Loucy (cell line): ENCODE results near the gene LRRC43.

Experiments used
- H2AFZ ChIP-seq: fragments of 200-600 bp; sonication (generic); 2 replicates; pipeline ENCODE4 v1.6.0; 2016; ENCODE audit warnings: antibody characterized with exemption, mild to moderate bottlenecking, low read length, moderate library complexity
- H3F3A ChIP-seq: fragments of 200-600 bp; 2 replicates; pipeline ENCODE4 v1.6.0; 2016; ENCODE audit warnings: antibody characterized with exemption, low read depth, mild to moderate bottlenecking
- H3K27me3 ChIP-seq: fragments of 200-600 bp; sonication (generic); 2 replicates; pipeline ENCODE4 v1.6.1; 2014; ENCODE audit warnings: low read length, mild to moderate bottlenecking; ENCODE audit not compliant: insufficient read depth, poor library complexity, severe bottlenecking
- H3K36me3 ChIP-seq: fragments of 200-600 bp; sonication (generic); 2 replicates; pipeline ENCODE4 v1.6.1; 2016; ENCODE audit warnings: low read length; ENCODE audit not compliant: insufficient read depth
- H3K4me1 ChIP-seq: fragments of 200-600 bp; sonication (generic); 2 replicates; pipeline ENCODE4 v1.5.1; 2014; ENCODE audit warnings: low read length, mild to moderate bottlenecking; ENCODE audit not compliant: insufficient read depth, poor library complexity, severe bottlenecking
- H3K4me2 ChIP-seq: fragments of 200-600 bp; sonication (generic); 2 replicates; pipeline ENCODE4 v1.6.0; 2014; ENCODE audit warnings: antibody characterized with exemption, low read length, low read depth, mild to moderate bottlenecking; ENCODE audit not compliant: poor library complexity, severe bottlenecking
- H3K4me3 ChIP-seq: fragments of 200-600 bp; sonication (generic); 2 replicates; pipeline ENCODE4 v1.5.1; 2014; ENCODE audit warnings: low read length, mild to moderate bottlenecking, mixed read lengths; ENCODE audit not compliant: poor library complexity, severe bottlenecking
- H3K79me2 ChIP-seq: fragments of 200-600 bp; sonication (generic); 2 replicates; pipeline ENCODE4 v1.6.1; 2014; ENCODE audit warnings: low read length; ENCODE audit not compliant: insufficient read depth
- H3K9ac ChIP-seq: fragments of 200-600 bp; sonication (generic); 2 replicates; pipeline ENCODE4 v1.6.0; 2014; ENCODE audit warnings: mild to moderate bottlenecking, low read depth, low read length, moderate library complexity; ENCODE audit not compliant: poor library complexity, severe bottlenecking
- H3K9me2 ChIP-seq: fragments of 200-600 bp; sonication (generic); replicated peaks from 2 replicates; pipeline ENCODE4 v1.6.1; 2016; ENCODE audit warnings: low read depth, low read length, mixed read lengths
- H3K9me3 ChIP-seq: fragments of 200-600 bp; sonication (generic); 2 replicates; pipeline ENCODE4 v1.6.1; 2014; ENCODE audit warnings: mild to moderate bottlenecking, antibody characterized with exemption, low read length, low read depth; ENCODE audit not compliant: insufficient read depth
- H4K20me1 ChIP-seq: fragments of 200-600 bp; sonication (generic); 2 replicates; pipeline ENCODE4 v1.6.0; 2014; ENCODE audit warnings: antibody characterized with exemption, low read length, mild to moderate bottlenecking; ENCODE audit not compliant: insufficient read depth, poor library complexity, severe bottlenecking
- EZH2phosphoT487 ChIP-seq: fragments of 200-600 bp; IDR thresholded peaks from 2 replicates; pipeline ENCODE4 v1.6.1; 2018; ENCODE audit warnings: antibody characterized with exemption, mild to moderate bottlenecking, moderate library complexity, borderline replicate concordance
- TF ChIP-seq, protein P1 (sequence below): fragments of 200-600 bp; sonication (generic); conservative IDR thresholded peaks from 2 replicates; pipeline ENCODE4 v1.5.1; 2014; ENCODE audit warnings: mild to moderate bottlenecking, antibody characterized with exemption, low read length

The LRRC43 gene

DNA sequence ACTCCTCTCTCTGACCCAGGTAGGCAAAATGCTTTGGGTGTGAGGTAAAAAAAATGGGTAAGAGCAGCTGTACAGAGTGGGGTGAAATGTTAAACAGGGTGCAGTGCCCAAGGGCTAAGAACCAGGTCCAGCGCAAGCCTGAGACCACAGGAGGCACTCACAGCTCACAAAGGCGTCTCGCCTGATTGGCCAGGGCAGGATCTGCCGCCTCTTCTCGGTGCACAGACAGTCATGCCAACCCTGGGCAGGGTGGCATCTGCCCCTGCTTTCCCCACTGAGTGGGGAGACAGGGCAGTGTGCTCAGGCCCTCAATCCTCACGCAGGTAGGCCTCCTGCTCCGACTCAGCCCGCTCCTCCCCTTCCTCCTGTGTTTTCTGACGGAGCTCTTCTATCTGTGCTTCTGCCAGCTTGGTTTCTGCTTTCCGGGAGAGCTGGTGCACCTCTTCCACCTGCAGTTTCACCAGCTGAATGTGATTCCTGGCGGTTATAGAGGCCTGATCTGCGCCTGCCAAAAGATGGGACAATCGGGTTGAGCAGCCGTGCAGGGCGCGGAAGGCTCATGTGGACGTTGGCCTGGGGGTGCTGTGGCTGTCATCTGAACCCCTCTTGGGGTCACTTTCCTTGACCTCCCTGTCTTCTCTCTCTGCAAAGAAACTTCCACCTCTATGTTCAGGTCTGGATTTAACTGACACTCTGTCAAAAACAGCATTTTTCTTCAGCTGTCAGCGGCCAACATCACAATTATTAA lies 25.3 kb downstream of the LRRC43 start:
- Histone ChIP-seq H3K36me3 (peaks cover 59% of the 10 kb centered on the region), H3K9ac (no peak overlapping the region)

DNA sequence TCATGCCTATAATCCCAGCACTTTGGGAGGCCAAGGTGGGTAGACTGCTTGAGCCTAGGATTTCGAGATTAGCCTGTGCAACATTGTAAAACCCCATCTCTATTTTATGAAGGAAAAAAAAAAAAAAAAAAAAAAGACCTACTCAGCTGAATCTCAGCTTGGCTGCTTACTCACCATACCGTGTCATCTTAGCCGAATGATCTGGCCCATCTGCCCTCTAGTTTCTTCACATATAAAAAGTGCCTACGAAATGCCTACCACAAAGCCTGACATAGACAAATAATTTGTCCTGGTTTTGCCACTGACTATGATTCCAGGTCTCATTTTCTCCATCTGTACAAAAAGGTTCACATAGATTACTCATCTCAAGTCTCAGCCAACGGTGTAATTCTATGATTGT lies 32.8 kb downstream of the LRRC43 start:
- peaks cover 76% of the 10 kb centered on the region for H3K36me3 ChIP-seq
- no peak overlapping the region for H2AFZ ChIP-seq
- TF ChIP-seq EZH2phosphoT487: no peak
- TF ChIP-seq, protein P1, sequence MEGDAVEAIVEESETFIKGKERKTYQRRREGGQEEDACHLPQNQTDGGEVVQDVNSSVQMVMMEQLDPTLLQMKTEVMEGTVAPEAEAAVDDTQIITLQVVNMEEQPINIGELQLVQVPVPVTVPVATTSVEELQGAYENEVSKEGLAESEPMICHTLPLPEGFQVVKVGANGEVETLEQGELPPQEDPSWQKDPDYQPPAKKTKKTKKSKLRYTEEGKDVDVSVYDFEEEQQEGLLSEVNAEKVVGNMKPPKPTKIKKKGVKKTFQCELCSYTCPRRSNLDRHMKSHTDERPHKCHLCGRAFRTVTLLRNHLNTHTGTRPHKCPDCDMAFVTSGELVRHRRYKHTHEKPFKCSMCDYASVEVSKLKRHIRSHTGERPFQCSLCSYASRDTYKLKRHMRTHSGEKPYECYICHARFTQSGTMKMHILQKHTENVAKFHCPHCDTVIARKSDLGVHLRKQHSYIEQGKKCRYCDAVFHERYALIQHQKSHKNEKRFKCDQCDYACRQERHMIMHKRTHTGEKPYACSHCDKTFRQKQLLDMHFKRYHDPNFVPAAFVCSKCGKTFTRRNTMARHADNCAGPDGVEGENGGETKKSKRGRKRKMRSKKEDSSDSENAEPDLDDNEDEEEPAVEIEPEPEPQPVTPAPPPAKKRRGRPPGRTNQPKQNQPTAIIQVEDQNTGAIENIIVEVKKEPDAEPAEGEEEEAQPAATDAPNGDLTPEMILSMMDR: no peak
- no peak overlapping the region for H3K4me3 ChIP-seq
- H3K4me2 ChIP-seq: no peak overlapping the region
- H3K9ac ChIP-seq: no peak overlapping the region
- H3K9me3 ChIP-seq: no peaks in the 10 kb centered on the region
- no peaks in the 10 kb centered on the region for H4K20me1 ChIP-seq
- no peaks in the 10 kb centered on the region for H3K27me3 ChIP-seq
- H3F3A ChIP-seq: no peaks in the 10 kb centered on the region
- H3K9me2 ChIP-seq: no peaks in the 10 kb centered on the region
- H3K4me1 ChIP-seq: no peaks in the 10 kb centered on the region
- peaks cover 22% of the 10 kb centered on the region; the same call in 1 of the 2 replicates for H3K79me2 ChIP-seq

More for the DNA sequence above, 25.3 kb downstream of the LRRC43 start:
- no peaks in the 10 kb centered on the region for H3K9me2 ChIP-seq
- no peaks in the 10 kb centered on the region for H3K9me3 ChIP-seq
- no peak overlapping the region for H3K4me3 ChIP-seq
- no peak overlapping the region for H3K4me2 ChIP-seq
- no peaks in the 10 kb centered on the region for H3K4me1 ChIP-seq
- H4K20me1 ChIP-seq: no peaks in the 10 kb centered on the region
- no peaks in the 10 kb centered on the region for H3K79me2 ChIP-seq
- no peaks in the 10 kb centered on the region for H3K27me3 ChIP-seq
- TF ChIP-seq, protein P1: no peak
- no peak for TF ChIP-seq EZH2phosphoT487
- H2AFZ ChIP-seq: no peak overlapping the region
- no peaks in the 10 kb centered on the region for H3F3A ChIP-seq

DNA sequence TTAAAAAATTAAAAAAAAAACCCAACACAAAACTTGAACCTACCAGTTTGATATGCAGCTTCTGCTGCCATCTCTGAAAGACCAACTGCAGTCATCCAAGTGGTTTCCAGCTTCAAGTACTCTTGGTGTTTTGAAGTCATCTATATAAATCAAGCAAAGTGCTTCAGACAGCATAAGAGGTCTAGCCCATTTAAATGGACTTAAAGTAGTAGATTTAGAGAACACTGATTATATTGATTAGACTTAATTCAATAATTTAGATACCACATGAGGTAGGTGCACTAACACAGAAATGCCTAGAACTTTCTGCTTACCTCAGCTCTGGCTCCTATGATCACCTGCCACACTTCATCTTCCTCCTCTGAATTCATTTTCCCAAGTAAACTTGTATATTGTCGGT lies 33.5 kb downstream of the LRRC43 start:
- Histone ChIP-seq H2AFZ (no peak overlapping the region), H3F3A (no peaks in the 10 kb centered on the region), H3K36me3 (peaks cover 71% of the 10 kb centered on the region), H3K4me1 (peaks cover 3% of the 10 kb centered on the region), H3K9me2 (no peaks in the 10 kb centered on the region), H3K9me3 (no peaks in the 10 kb centered on the region), H3K9ac (no peak overlapping the region), H3K4me2 (no peak overlapping the region), H3K79me2 (peaks cover 29% of the 10 kb centered on the region; the same call in 1 of the 2 replicates), H3K4me3 (no peak overlapping the region), H3K27me3 (no peaks in the 10 kb centered on the region), H4K20me1 (no peaks in the 10 kb centered on the region)
- TF ChIP-seq EZH2phosphoT487: no peak
- TF ChIP-seq, protein P1: no peak
